Liver (tissue), 3 donors: ENCODE measurements around the gene SEPTIN10.
A peak's percentile ranks its signal among the peaks of the same experiment; 100 is the strongest.

ENCODE experiments used
- GABPA ChIP-seq, 2 donors: IDR thresholded peaks in 1 of 2; conservative IDR thresholded peaks in 1 of 2; 2 replicates each; pipeline ENCODE4 v1.6.1; 2016; ENCODE audit warnings: antibody characterized with exemption in 2 of 2, mild to moderate bottlenecking in 1 of 2, moderate library complexity in 1 of 2
- HNF4A ChIP-seq, 2 donors: conservative IDR thresholded peaks; 2 replicates each; pipeline ENCODE4 v1.6.1; 2016; ENCODE audit warnings: antibody characterized with exemption in 2 of 2, mild to moderate bottlenecking in 2 of 2
- JUND ChIP-seq, 2 donors: IDR thresholded peaks; 2 replicates each; pipeline ENCODE4 v1.6.1; 2016; ENCODE audit warnings: antibody characterized with exemption in 2 of 2
- MAX ChIP-seq: IDR thresholded peaks from 2 replicates; pipeline ENCODE4 v1.6.1; 2016; ENCODE audit warnings: antibody characterized with exemption
- RAD21 ChIP-seq, 2 donors: IDR thresholded peaks; 2 replicates each; pipeline ENCODE4 v1.6.1; 2016; ENCODE audit warnings: antibody characterized with exemption in 2 of 2, mild to moderate bottlenecking in 2 of 2
- TAF1 ChIP-seq: conservative IDR thresholded peaks from 2 replicates; pipeline ENCODE4 v1.6.1; 2016; ENCODE audit warnings: antibody characterized with exemption, mild to moderate bottlenecking
- YY1 ChIP-seq: IDR thresholded peaks from 2 replicates; pipeline ENCODE4 v1.6.1; 2016; ENCODE audit warnings: antibody characterized with exemption, mild to moderate bottlenecking
- TF ChIP-seq, protein P1 (sequence below): fragments of 150-350 bp; IDR thresholded peaks from 2 replicates; pipeline ENCODE4 v1.5.1; 2017; ENCODE audit warnings: improper control_type of control experiment, low read depth, low read length; ENCODE audit not compliant: missing input control
- TF ChIP-seq, protein P2 (sequence below): IDR thresholded peaks from 2 replicates; pipeline ENCODE4 v1.6.1; 2016; ENCODE audit warnings: antibody characterized with exemption
- TF ChIP-seq, protein P3 (sequence below): IDR thresholded peaks from 2 replicates; pipeline ENCODE4 v1.6.1; 2016; ENCODE audit warnings: antibody characterized with exemption, mild to moderate bottlenecking
- donor health status: healthy.
- donor health status: healthy.

DNA sequence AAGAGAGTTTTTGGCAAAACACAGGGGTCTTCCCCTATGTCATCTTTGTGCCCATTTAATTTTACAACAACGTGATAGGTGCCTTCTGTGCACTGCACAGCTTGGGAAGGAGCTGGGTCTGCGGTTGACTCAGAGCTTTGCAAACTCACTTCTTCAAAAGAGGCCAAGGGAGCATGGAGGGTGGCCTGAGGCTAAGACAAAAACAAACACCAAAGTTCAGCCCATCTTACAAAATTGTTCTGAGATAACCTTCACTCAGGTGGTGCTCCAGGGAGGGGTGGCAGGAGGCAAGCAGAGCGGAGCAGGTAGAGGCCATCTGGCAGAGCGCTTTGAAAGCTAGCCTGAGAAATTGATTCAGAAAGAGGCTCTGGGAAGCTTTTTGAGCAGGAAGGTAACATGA, 10.2 kb upstream of the SEPTIN10 start:
- TF ChIP-seq JUND (IDR thresholded peaks at IDR 0.05): peak in 1 of 2 donors; percentile 46
- no peak for TF ChIP-seq RAD21 (IDR thresholded peaks at IDR 0.05)
- TF ChIP-seq, protein P1, sequence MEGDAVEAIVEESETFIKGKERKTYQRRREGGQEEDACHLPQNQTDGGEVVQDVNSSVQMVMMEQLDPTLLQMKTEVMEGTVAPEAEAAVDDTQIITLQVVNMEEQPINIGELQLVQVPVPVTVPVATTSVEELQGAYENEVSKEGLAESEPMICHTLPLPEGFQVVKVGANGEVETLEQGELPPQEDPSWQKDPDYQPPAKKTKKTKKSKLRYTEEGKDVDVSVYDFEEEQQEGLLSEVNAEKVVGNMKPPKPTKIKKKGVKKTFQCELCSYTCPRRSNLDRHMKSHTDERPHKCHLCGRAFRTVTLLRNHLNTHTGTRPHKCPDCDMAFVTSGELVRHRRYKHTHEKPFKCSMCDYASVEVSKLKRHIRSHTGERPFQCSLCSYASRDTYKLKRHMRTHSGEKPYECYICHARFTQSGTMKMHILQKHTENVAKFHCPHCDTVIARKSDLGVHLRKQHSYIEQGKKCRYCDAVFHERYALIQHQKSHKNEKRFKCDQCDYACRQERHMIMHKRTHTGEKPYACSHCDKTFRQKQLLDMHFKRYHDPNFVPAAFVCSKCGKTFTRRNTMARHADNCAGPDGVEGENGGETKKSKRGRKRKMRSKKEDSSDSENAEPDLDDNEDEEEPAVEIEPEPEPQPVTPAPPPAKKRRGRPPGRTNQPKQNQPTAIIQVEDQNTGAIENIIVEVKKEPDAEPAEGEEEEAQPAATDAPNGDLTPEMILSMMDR: no peak
- no peak for TF ChIP-seq YY1
- TF ChIP-seq, protein P2, sequence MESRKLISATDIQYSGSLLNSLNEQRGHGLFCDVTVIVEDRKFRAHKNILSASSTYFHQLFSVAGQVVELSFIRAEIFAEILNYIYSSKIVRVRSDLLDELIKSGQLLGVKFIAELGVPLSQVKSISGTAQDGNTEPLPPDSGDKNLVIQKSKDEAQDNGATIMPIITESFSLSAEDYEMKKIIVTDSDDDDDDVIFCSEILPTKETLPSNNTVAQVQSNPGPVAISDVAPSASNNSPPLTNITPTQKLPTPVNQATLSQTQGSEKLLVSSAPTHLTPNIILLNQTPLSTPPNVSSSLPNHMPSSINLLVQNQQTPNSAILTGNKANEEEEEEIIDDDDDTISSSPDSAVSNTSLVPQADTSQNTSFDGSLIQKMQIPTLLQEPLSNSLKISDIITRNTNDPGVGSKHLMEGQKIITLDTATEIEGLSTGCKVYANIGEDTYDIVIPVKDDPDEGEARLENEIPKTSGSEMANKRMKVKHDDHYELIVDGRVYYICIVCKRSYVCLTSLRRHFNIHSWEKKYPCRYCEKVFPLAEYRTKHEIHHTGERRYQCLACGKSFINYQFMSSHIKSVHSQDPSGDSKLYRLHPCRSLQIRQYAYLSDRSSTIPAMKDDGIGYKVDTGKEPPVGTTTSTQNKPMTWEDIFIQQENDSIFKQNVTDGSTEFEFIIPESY: no peak
- TF ChIP-seq, protein P3, sequence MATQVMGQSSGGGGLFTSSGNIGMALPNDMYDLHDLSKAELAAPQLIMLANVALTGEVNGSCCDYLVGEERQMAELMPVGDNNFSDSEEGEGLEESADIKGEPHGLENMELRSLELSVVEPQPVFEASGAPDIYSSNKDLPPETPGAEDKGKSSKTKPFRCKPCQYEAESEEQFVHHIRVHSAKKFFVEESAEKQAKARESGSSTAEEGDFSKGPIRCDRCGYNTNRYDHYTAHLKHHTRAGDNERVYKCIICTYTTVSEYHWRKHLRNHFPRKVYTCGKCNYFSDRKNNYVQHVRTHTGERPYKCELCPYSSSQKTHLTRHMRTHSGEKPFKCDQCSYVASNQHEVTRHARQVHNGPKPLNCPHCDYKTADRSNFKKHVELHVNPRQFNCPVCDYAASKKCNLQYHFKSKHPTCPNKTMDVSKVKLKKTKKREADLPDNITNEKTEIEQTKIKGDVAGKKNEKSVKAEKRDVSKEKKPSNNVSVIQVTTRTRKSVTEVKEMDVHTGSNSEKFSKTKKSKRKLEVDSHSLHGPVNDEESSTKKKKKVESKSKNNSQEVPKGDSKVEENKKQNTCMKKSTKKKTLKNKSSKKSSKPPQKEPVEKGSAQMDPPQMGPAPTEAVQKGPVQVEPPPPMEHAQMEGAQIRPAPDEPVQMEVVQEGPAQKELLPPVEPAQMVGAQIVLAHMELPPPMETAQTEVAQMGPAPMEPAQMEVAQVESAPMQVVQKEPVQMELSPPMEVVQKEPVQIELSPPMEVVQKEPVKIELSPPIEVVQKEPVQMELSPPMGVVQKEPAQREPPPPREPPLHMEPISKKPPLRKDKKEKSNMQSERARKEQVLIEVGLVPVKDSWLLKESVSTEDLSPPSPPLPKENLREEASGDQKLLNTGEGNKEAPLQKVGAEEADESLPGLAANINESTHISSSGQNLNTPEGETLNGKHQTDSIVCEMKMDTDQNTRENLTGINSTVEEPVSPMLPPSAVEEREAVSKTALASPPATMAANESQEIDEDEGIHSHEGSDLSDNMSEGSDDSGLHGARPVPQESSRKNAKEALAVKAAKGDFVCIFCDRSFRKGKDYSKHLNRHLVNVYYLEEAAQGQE: no peak
- no peak for TF ChIP-seq GABPA (IDR thresholded peaks at IDR 0.05 in 1 of 2, conservative IDR thresholded peaks at IDR 0.05 in 1 of 2)
- peak; percentile 72 to 77 for TF ChIP-seq HNF4A (conservative IDR thresholded peaks at IDR 0.05)
- TF ChIP-seq TAF1: no peak
- no peak for TF ChIP-seq MAX
